Right lobe of liver (tissue), 4 donors: Measurements from ENCODE around the gene PGBD5.

Experiments
- CTCF ChIP-seq, 4 donors: fragments of 200-600 bp in 3 of 4; fragments of 450-650 bp in 1 of 4; IDR thresholded peaks; one replicate each; pipeline versions ENCODE4 v1.5.1 to v1.8.0; 2016 to 2022; ENCODE audit warnings: antibody characterized with exemption in 4 of 4, mild to moderate bottlenecking in 2 of 4
- POLR2A ChIP-seq: fragments of 450-650 bp; IDR thresholded peaks from one replicate; pipeline ENCODE4 v1.6.1; 2017; ENCODE audit warnings: antibody characterized with exemption, mild to moderate bottlenecking
- donor health status: DM: no; HTN: no; CAD: no.
- donor health status: DM: no; HTN: no; CAD: no.
- donor health status: DM: no; HTN: yes; CAD: no.

- TF ChIP-seq CTCF (IDR thresholded peaks at IDR 0.05): no peak
- no peak for TF ChIP-seq POLR2A
Observed at GRCh38 chr1:230458509-230458908, 32.4 kb upstream of the PGBD5 start.
